Gastrocnemius medialis (tissue), 4 donors: ENCODE data around the gene TECTA.
"Not testable (repeated sequence)": the region's sequence is repeated elsewhere in the genome, so short reads cannot be mapped to it uniquely, and the experiment has no call there.

ENCODE experiments used
- POLR2A ChIP-seq, 2 donors: fragments of 450-650 bp; IDR thresholded peaks; one replicate each; pipeline ENCODE4 v1.6.1; 2017; ENCODE audit warnings: antibody characterized with exemption in 2 of 2, mild to moderate bottlenecking in 2 of 2, moderate library complexity in 2 of 2
- TF ChIP-seq, protein P1 (sequence below), 5 experiments: fragments of 450-650 bp in 3 of 5; fragments of 200-600 bp in 2 of 5; sonication (generic) in 2 of 5; IDR thresholded peaks in 4 of 5; conservative IDR thresholded peaks in 1 of 5; 1 replicate in 4 of 5; 2 replicates in 1 of 5; pipeline ENCODE4 v1.5.1; 2016 to 2019; ENCODE audit warnings: antibody characterized with exemption in 5 of 5, mild to moderate bottlenecking in 3 of 5, moderate library complexity in 3 of 5

DNA sequence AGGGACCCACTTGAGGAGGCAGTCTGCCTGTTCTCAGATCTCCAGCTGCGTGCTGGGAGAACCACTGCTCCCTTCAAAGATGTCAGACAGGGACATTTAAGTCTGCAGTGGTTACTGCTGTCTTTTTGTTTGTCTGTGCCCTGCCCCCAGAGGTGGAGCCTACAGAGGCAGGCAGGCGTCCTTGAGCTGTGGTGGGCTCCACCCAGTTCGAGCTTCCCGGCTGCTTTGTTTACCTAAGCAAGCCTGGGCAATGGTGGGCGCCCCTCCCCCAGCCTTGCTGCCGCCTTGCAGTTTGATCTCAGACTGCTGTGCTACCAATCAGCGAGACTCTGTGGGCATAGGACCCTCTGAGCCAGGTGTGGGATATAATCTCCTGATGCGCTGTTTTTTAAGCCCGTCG is 76.6 kb downstream of the TECTA start:
- TF ChIP-seq POLR2A (IDR thresholded peaks at IDR 0.05) = not testable (repeated sequence)
- TF ChIP-seq, protein P1, sequence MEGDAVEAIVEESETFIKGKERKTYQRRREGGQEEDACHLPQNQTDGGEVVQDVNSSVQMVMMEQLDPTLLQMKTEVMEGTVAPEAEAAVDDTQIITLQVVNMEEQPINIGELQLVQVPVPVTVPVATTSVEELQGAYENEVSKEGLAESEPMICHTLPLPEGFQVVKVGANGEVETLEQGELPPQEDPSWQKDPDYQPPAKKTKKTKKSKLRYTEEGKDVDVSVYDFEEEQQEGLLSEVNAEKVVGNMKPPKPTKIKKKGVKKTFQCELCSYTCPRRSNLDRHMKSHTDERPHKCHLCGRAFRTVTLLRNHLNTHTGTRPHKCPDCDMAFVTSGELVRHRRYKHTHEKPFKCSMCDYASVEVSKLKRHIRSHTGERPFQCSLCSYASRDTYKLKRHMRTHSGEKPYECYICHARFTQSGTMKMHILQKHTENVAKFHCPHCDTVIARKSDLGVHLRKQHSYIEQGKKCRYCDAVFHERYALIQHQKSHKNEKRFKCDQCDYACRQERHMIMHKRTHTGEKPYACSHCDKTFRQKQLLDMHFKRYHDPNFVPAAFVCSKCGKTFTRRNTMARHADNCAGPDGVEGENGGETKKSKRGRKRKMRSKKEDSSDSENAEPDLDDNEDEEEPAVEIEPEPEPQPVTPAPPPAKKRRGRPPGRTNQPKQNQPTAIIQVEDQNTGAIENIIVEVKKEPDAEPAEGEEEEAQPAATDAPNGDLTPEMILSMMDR (IDR thresholded peaks at IDR 0.05 in 4 of 5, conservative IDR thresholded peaks at IDR 0.05 in 1 of 5) = not testable (repeated sequence)
